RWPE1 (cell line): Measurements from ENCODE around the gene PALD1.
A peak's percentile ranks its signal among the peaks of the same experiment; 100 is the strongest.
"Not testable (repeated sequence)": the region's sequence is repeated elsewhere in the genome, so short reads cannot be mapped to it uniquely, and the experiment has no call there.

Source experiments
- CTCF ChIA-PET: fragments of 350-600 bp; sonication (Branson Sonifier 250); formaldehyde crosslinking; extraction: SDS; loops from one replicate; lab custom pipeline; 2021; lab: Yijun Ruan, JAX
- POLR2A ChIA-PET: fragments of 400-600 bp; formaldehyde crosslinking; extraction: SDS; loops from one replicate; lab custom pipeline; 2020; ENCODE audit warnings: antibody characterized with exemption; ENCODE audit not compliant: low non-redundant PET; lab: Yijun Ruan, JAX
- DNase-seq: peaks from one replicate; pipeline ENCODE4 v3.0.0; 2012; ENCODE audit warnings: low spot score
- H3K27ac ChIP-seq: fragments of 450-650 bp; 2 replicates; pipeline ENCODE4 v1.5.1; 2017
- TF ChIP-seq, protein P1 (sequence below): fragments of 450-650 bp; conservative IDR thresholded peaks from 2 replicates; pipeline ENCODE4 v1.5.1; 2017; ENCODE audit warnings: low read depth, mild to moderate bottlenecking

Gene PALD1

DNA sequence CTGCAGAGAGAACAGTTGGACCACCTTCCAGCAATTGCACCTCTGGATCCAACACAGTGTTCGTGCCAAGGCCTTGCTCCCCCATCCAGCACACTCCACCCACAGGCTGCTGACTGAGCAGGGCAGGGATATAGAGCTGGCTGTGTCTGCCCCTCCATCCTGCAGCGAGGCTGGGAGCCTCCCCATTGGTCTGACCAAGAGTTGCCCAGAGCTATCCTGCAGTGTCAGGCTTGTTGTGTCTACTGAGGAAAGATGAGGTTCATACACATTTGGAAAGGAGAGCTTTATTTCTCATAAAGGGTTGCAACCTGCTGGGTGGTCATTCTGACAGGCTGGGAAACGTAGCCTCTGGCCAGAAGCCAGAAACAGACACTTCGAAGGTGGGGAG is 96.9 kb downstream of the PALD1 start:
- no peak overlapping the region for H3K27ac ChIP-seq
- DNase-seq: no peak
- POLR2A ChIA-PET: no interaction called here
- CTCF ChIA-PET: interaction anchor here (0.6 to 0.7 kb wide), 2 partner anchors 14 to 305 kb away, joined by 3 to 4 read pairs; no protein-coding TSS in a partner anchor
- TF ChIP-seq, protein P1, sequence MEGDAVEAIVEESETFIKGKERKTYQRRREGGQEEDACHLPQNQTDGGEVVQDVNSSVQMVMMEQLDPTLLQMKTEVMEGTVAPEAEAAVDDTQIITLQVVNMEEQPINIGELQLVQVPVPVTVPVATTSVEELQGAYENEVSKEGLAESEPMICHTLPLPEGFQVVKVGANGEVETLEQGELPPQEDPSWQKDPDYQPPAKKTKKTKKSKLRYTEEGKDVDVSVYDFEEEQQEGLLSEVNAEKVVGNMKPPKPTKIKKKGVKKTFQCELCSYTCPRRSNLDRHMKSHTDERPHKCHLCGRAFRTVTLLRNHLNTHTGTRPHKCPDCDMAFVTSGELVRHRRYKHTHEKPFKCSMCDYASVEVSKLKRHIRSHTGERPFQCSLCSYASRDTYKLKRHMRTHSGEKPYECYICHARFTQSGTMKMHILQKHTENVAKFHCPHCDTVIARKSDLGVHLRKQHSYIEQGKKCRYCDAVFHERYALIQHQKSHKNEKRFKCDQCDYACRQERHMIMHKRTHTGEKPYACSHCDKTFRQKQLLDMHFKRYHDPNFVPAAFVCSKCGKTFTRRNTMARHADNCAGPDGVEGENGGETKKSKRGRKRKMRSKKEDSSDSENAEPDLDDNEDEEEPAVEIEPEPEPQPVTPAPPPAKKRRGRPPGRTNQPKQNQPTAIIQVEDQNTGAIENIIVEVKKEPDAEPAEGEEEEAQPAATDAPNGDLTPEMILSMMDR: no peak

DNA sequence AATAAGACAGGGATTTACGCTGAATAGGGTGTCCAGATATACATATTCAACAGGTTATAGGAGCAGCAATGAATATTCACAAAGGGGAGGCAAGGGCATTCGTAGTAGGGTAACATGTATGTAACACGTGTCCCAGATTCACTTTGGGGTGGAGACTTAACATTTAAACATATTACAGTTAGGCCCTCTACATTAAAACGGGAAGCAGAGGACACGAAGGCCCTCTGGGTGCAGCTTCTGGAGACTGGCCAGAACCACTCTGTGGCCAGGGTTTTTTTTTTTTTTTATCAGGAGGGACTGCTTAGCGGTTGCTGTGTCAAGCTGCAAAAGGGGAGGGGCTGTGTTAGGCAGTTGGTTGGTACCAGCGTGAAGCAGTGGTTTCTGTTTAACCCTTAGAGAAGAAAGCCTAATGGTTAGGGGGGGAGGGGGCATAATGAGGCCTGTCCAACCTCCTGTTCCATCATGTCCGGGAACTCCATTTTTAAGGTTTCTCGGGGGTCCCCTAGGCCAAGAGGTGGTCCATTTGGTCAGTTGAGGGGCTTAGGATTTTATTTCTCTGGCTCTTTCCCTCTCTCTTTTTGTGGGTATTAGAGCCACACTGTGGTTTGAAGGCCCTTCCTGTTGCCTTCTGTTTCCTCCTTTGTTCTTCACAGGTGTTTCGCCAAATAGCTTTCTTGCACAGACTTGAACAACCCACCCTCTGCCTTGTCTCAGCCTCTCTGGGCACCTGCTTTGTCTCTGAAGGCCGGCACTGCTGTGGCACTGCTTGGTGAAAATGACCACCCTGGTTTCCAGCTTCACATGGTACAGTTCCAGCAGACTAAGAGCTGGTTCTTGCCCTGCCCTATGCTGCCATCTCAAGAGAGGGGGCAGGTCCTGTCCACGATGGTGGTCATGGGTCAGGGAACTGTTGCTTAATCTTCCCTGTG is 97.6 kb downstream of the PALD1 start:
- H3K27ac ChIP-seq: no peak overlapping the region
- CTCF ChIA-PET: interaction anchor here (0.6 to 0.7 kb wide), 2 partner anchors 14 to 304 kb away, joined by 3 to 4 read pairs; no protein-coding TSS in a partner anchor
- DNase-seq: no peak

DNA sequence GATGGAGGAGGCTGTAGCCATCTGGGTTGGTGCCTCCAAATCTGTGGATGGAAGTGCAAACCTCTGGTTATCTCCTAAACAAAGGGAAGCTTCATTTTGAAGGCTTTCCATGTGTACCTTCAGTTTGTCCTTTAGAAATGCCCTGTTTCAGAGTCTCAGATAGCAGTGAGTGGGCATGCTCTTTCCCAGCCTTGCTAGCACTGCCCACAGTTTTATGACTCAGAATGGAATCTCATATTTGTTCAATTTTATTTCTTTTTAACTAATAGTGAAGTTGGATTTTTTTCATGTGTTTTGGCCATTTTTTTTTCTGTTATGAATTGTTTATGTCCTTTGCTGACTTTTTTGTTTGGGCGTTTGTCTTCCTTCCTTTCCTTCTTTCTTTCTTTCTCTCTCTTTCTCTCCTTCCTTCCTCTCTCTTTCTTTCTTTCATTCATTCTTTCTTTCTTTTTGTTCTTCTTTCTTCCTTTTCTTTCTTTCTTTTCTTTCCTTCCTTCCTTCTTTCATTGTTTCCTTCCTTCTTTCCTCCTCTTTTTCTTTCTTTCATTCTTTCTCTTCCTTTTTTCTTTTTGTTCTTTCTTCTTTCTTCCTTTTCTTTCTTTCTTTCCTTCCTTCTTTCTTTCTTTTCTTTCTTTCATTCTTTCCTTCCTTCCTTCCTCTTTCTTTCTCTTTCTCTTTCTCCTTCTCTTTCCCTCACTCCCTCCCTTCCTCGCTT is 98.4 kb downstream of the PALD1 start:
- DNase-seq: no peak
- H3K27ac ChIP-seq: no peak overlapping the region
- ChIA-PET POLR2A (no interaction called here), CTCF (no interaction called here)
- TF ChIP-seq, protein P1: no peak

More for the DNA sequence above, 97.6 kb downstream of the PALD1 start:
- POLR2A ChIA-PET: no interaction called here
- TF ChIP-seq, protein P1: no peak

DNA sequence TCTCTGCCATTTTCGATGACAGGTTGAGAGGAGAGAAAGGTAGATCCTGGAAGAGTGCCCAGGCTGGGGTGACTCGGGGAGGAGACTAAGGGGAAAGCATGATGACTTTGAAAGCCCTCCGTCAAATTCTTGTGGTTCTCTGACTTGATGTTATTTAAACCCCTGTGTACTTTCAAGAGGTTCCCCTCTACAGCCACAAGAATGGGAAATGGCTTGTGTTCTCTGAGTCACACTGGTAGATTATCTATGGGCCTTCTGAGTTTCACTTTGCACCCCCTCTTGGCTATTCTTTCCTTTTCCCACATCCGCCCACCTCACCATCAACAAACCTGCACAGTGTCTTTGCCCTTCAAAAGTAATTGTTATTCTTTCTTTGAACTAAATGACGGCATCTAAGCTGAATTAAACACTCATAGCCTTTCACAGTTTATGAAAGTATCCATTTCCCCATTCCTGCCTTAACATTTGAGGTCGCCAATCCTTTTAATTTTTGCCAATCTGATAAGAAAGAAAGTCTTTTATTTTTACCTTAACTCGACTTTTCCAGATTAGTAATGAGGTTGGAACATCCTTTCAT is 99.9 kb downstream of the PALD1 start:
- no peak overlapping the region for H3K27ac ChIP-seq
- ChIA-PET CTCF (interaction anchor here (0.6 kb wide), 1 partner anchor 146 kb away, joined by 4 read pairs; no protein-coding TSS in a partner anchor), POLR2A (no interaction called here)
- DNase-seq: peak; percentile 67
- TF ChIP-seq, protein P1: no peak

DNA sequence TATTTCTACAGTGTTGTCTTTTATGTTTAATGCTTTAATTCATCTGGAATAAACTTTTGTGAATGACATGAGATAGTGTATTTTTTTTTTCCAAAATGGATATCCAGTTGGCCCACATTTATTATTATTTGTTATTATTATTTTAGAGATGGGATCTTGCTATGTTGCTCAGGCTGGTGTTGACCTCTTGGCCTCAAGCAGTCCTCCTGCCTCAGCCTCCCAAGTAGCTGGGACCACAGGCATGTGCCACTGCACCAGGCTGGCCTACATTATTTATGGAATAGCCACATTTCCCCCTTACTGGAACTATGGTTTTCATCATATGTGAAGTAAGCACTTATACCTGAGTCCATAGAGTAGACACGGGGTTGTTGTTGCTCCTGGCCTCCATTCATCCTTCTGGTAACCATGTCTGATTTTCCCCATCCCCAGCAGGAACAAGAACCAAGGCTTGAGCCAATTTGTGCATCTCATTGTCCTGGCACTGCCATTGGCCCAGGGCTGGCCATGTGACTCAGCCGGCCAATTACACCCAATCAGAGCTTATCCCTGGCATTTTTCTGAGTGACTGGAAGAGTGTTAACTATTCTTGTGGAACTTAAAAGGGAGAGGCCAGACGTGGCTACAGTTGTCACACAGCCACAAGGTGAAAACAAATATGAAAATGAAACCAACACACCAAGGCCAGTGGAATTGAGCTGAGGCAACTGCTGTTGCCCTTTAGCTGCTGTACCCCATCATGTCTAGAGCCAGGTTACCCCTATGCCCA is 100.9 kb downstream of the PALD1 start:
- TF ChIP-seq, protein P1: no peak
- DNase-seq: no peak
- ChIA-PET CTCF (interaction anchor here (0.6 kb wide), 1 partner anchor 147 kb away, joined by 4 read pairs; no protein-coding TSS in a partner anchor), POLR2A (no interaction called here)
- H3K27ac ChIP-seq: no peak overlapping the region

DNA sequence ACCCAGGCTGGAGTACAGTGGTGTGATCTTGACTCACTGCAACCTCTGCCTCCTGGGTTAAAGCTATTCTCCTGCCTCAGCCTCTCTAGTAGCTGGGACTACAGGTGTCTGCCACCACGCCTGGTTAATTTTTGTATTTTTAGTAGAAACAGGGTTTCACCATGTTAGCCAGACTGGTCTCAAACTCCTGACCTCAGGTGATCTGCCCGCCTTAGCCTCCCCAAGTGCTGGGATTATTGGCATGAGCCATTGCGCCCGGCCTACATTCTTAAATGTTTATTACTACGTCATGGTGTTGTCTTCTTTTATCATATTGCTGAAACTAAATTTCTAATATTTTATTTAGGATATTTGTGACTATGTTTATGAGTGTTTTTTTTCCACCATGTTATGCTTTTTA is 102.6 kb downstream of the PALD1 start:
- POLR2A ChIA-PET, H3K27ac ChIP-seq, DNase-seq, CTCF ChIA-PET: not testable (repeated sequence)
